PC-3 (cell line): ENCODE measurements around the gene AOAH. TPM values are rescaled to one million over a fixed set of nuclear protein-coding genes. Genes with fewer than 3 reads are reported as not detected.
"Not testable (repeated sequence)": the region's sequence is repeated elsewhere in the genome, so short reads cannot be mapped to it uniquely, and the experiment has no call there.

ENCODE experiments used
- ATAC-seq: fragments of 200-7000 bp; cut with Tn5 transposase; 2 replicates; pipeline ENCODE4 v1.9.1; 2020; ENCODE audit warnings: mild to moderate bottlenecking, moderate library complexity
- BruUV-seq: library from RNA; stranded (reverse); fragments of 400-500 nt; replicated peaks from 2 replicates; lab custom pipeline; 2021; lab: Mats Ljungman, UMichigan
- CTCF ChIA-PET: fragments of 300-600 bp; sonication (Branson Sonifier 250); formaldehyde crosslinking; loops from one replicate; lab custom pipeline; 2022; ENCODE audit warnings: antibody characterized with exemption; lab: Charles Lee
- POLR2A ChIA-PET: fragments of 300-600 bp; sonication (Branson Sonifier 250); formaldehyde crosslinking; loops from one replicate; lab custom pipeline; 2022; ENCODE audit warnings: antibody characterized with exemption; ENCODE audit not compliant: unreplicated experiment; lab: Charles Lee
- DNase-seq: peaks from one replicate; pipeline ENCODE4 v3.0.0-alpha.2; 2015
- H2AFZ ChIP-seq: fragments of 300-600 bp; sonication (generic); 2 replicates; pipeline ENCODE4 v1.6.0; 2016; ENCODE audit warnings: antibody characterized with exemption, low read length
- H3F3A ChIP-seq: fragments of 300-600 bp; sonication (generic); one replicate; pipeline ENCODE4 v1.6.0; 2017; ENCODE audit warnings: antibody characterized with exemption, low read length, control low read depth, mild to moderate bottlenecking; ENCODE audit not compliant: unreplicated experiment
- H3K27ac ChIP-seq: fragments of 300-600 bp; sonication (generic); 2 replicates; pipeline ENCODE4 v1.5.1; 2016; ENCODE audit warnings: mild to moderate bottlenecking, low read length
- H3K27me3 ChIP-seq: fragments of 300-600 bp; sonication (generic); 2 replicates; pipeline ENCODE4 v1.6.1; 2016; ENCODE audit warnings: low read length, mixed read lengths
- H3K36me3 ChIP-seq: fragments of 300-600 bp; sonication (generic); 2 replicates; pipeline ENCODE4 v1.6.1; 2016; ENCODE audit warnings: low read depth, mixed run types, low read length, mixed read lengths
- H3K4me1 ChIP-seq: fragments of 300-600 bp; sonication (generic); 2 replicates; pipeline ENCODE4 v1.5.1; 2016; ENCODE audit warnings: low read length; ENCODE audit not compliant: insufficient read depth
- H3K4me2 ChIP-seq: fragments of 300-600 bp; sonication (generic); 2 replicates; pipeline ENCODE4 v1.6.0; 2016; ENCODE audit warnings: low read length
- H3K4me3 ChIP-seq: fragments of 300-600 bp; sonication (generic); 2 replicates; pipeline ENCODE4 v1.5.1; 2016; ENCODE audit warnings: mild to moderate bottlenecking, low read length, mixed read lengths
- H3K79me2 ChIP-seq: fragments of 300-600 bp; sonication (generic); 2 replicates; pipeline ENCODE4 v1.6.1; 2017; ENCODE audit warnings: low read length, mixed read lengths
- H3K9ac ChIP-seq: fragments of 300-600 bp; sonication (generic); 2 replicates; pipeline ENCODE4 v1.6.0; 2016; ENCODE audit warnings: mild to moderate bottlenecking, low read length
- H3K9me2 ChIP-seq: fragments of 300-600 bp; sonication (generic); replicated peaks from 2 replicates; pipeline ENCODE4 v1.6.1; 2016; ENCODE audit warnings: mixed run types, low read length, mixed read lengths
- H3K9me3 ChIP-seq: fragments of 300-600 bp; sonication (generic); 2 replicates; pipeline ENCODE4 v1.6.1; 2016; ENCODE audit warnings: low read length, mixed read lengths
- H4K20me1 ChIP-seq: fragments of 300-600 bp; sonication (generic); 2 replicates; pipeline ENCODE4 v1.6.1; 2016; ENCODE audit warnings: low read length, mixed read lengths
- EZH2 ChIP-seq: fragments of 300-600 bp; sonication (generic); IDR thresholded peaks from one replicate; pipeline ENCODE4 v1.6.1; 2017; ENCODE audit warnings: antibody characterized with exemption, mild to moderate bottlenecking, low read length; ENCODE audit not compliant: unreplicated experiment
- EZH2phosphoT487 ChIP-seq: fragments of 300-600 bp; sonication (generic); IDR thresholded peaks from 2 replicates; pipeline ENCODE4 v1.6.1; 2018; ENCODE audit warnings: mild to moderate bottlenecking, antibody characterized with exemption, low read length, borderline replicate concordance
- intact Hi-C: fragments of 100-400 bp; cut with micrococcal nuclease; formaldehyde crosslinking; loops from 2 replicates; pipeline ENCODE4 v1.9.0; 2023
- total RNA-seq: library from RNA; depleted of rRNA; stranded (reverse); fragments of >200 nt; gene quantifications from 2 replicates; pipeline ENCODE4 v1.2.3, GENCODE V29; 2014
- TF ChIP-seq, protein P1 (sequence below): fragments of 300-600 bp; sonication (generic); conservative IDR thresholded peaks from 2 replicates; pipeline ENCODE4 v1.5.1; 2017; ENCODE audit warnings: antibody characterized with exemption, low read depth, mild to moderate bottlenecking, low read length

The AOAH gene
- total RNA-seq, 1 experiment from 2014 or later = not detected

DNA sequence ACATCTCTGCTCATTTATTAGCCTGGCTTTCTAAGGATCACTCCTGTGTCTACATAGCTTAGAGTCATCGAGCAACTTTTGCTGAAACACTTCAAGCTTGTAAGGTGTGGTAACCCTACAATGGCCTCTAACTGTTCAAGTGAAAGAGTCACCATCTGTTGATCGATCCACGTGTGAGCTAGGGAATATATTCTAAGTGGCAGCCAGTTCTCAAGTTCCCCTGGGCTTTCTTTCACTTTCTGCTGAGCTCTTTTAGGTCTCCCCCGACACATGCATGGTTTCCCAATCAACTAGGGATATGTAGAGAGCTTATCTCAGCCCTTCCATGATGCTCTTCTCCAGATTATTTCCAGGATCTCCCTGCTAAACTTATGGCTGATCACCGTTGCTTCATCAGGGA, 15.5 kb downstream of the AOAH start:
- TF ChIP-seq EZH2 = no peak
- TF ChIP-seq EZH2phosphoT487 = no peak
- TF ChIP-seq, protein P1, sequence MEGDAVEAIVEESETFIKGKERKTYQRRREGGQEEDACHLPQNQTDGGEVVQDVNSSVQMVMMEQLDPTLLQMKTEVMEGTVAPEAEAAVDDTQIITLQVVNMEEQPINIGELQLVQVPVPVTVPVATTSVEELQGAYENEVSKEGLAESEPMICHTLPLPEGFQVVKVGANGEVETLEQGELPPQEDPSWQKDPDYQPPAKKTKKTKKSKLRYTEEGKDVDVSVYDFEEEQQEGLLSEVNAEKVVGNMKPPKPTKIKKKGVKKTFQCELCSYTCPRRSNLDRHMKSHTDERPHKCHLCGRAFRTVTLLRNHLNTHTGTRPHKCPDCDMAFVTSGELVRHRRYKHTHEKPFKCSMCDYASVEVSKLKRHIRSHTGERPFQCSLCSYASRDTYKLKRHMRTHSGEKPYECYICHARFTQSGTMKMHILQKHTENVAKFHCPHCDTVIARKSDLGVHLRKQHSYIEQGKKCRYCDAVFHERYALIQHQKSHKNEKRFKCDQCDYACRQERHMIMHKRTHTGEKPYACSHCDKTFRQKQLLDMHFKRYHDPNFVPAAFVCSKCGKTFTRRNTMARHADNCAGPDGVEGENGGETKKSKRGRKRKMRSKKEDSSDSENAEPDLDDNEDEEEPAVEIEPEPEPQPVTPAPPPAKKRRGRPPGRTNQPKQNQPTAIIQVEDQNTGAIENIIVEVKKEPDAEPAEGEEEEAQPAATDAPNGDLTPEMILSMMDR = no peak
- Histone ChIP-seq H3K4me1 (no peaks in the 10 kb centered on the region), H3K9ac (no peak overlapping the region), H4K20me1 (no peaks in the 10 kb centered on the region), H2AFZ (no peak overlapping the region), H3K9me3 (no peaks in the 10 kb centered on the region), H3K27me3 (peaks cover 30% of the 10 kb centered on the region), H3K36me3 (no peaks in the 10 kb centered on the region), H3K9me2 (no peaks in the 10 kb centered on the region), H3K79me2 (no peaks in the 10 kb centered on the region), H3K4me2 (no peak overlapping the region), H3F3A (no peaks in the 10 kb centered on the region), H3K4me3 (no peak overlapping the region), H3K27ac (no peak overlapping the region)
- intact Hi-C loops = no loop called here
- ChIA-PET POLR2A (no interaction called here), CTCF (no interaction called here)
- no TSS peak for BruUV-seq
- no peak for DNase-seq
- ATAC-seq = no peak

DNA sequence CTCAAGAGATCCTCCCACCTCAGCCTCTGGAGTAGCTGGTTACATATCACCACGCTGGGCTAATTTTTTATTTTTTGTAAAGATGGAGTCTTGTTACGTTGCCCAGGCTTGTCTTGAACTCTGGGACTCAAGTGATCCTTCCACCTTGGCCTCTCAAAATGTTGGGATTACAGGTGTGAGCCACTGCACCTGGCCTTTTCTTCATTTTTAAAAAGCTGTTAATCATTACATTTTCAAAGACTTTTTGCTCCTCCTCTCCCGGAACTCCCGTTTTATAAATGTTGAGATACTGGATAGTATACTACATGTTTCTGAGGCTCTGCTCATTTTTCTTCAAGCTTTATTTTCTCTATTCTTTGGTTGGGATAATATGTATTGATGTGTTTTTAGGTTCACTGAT, 16.4 kb downstream of the AOAH start:
- Histone ChIP-seq H3F3A (no peaks in the 10 kb centered on the region), H3K27ac (no peak overlapping the region), H4K20me1 (no peaks in the 10 kb centered on the region), H3K79me2 (no peaks in the 10 kb centered on the region), H3K4me1 (no peaks in the 10 kb centered on the region), H3K9me3 (no peaks in the 10 kb centered on the region), H2AFZ (no peak overlapping the region), H3K4me2 (no peak overlapping the region), H3K36me3 (no peaks in the 10 kb centered on the region), H3K4me3 (no peak overlapping the region), H3K27me3 (peaks cover 32% of the 10 kb centered on the region), H3K9me2 (no peaks in the 10 kb centered on the region), H3K9ac (no peak overlapping the region)
- no peak for ATAC-seq
- intact Hi-C loops = no loop called here
- no TSS peak for BruUV-seq
- DNase-seq = no peak
- ChIA-PET POLR2A (no interaction called here), CTCF (no interaction called here)
- no peak for TF ChIP-seq EZH2phosphoT487

DNA sequence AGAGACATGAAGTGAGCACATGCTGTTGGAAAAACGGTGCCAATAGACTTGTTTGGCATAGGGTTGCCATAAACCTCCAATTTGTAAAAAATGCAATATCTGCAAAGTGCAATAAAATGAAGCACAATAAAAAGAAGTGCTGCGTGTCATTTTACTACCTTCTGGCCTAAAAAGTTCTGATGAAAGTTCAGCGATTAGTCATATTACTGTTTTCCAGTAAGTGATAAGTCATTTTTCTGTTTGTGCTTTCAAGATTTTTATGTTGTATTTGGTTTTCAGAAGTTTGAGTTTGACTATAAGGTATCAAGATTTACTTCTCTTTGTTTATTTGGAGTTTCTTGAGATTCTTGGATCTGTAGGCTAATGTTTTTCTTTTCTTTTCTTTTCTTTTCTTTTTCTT, 16.8 kb downstream of the AOAH start:
- TF ChIP-seq EZH2phosphoT487 (no peak), EZH2 (no peak)
- TF ChIP-seq, protein P1 = no peak
- no peaks in the 10 kb centered on the region for H3K9me2 ChIP-seq
- H4K20me1 ChIP-seq = no peaks in the 10 kb centered on the region
- H3K27ac ChIP-seq = no peak overlapping the region
- DNase-seq (no peak), ATAC-seq (no peak)
- ChIA-PET POLR2A (no interaction called here), CTCF (no interaction called here)
- intact Hi-C loops = no loop called here
- no peaks in the 10 kb centered on the region for H3K79me2 ChIP-seq
- H3F3A ChIP-seq = no peaks in the 10 kb centered on the region
- no peaks in the 10 kb centered on the region for H3K9me3 ChIP-seq
- peaks cover 34% of the 10 kb centered on the region for H3K27me3 ChIP-seq
- no peak overlapping the region for H2AFZ ChIP-seq
- H3K4me2 ChIP-seq = no peak overlapping the region
- H3K4me1 ChIP-seq = no peaks in the 10 kb centered on the region
- BruUV-seq = no TSS peak
- H3K36me3 ChIP-seq = no peaks in the 10 kb centered on the region
- no peak overlapping the region for H3K4me3 ChIP-seq
- no peak overlapping the region for H3K9ac ChIP-seq

DNA sequence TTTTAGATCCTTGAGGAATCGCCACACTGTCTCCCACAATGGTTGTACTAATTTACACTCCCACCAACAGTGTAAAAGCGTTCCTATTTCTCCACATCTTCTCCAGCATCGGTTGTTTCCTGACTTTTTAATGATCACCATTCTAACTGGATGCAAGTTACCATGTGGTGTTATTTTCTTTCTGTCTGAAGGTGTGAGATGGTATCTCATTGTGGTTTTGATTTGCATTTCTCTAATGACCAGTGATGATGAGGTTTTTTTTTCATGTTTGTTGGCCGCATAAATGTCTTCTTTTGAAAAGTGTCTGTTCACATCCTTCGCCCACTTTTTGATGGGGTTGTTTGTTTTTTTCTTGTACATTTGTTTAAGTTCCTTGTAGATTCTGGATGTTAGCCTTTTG, 20.4 kb downstream of the AOAH start:
- DNase-seq, H3K4me1 ChIP-seq, H3K9ac ChIP-seq, CTCF ChIA-PET, POLR2A ChIA-PET, ATAC-seq, H3K36me3 ChIP-seq, H3K27ac ChIP-seq, H3K4me2 ChIP-seq, BruUV-seq, H3K4me3 ChIP-seq, H2AFZ ChIP-seq, H4K20me1 ChIP-seq, H3F3A ChIP-seq, H3K79me2 ChIP-seq, intact Hi-C loops, H3K9me3 ChIP-seq, H3K9me2 ChIP-seq: not testable (repeated sequence)
- peaks cover 20% of the 10 kb centered on the region for H3K27me3 ChIP-seq
